G401.6 (cell line): ENCODE measurements around the gene FUOM.

Experiments
- FAIRE-seq: peaks from 2 replicates; lab custom pipeline; 2012; peaks lifted over from hg19 to GRCh38; lab: Jason Lieb, UNC

FUOM gene

GRCh38 chr10:133366751-133367150 lies 8.9 kb upstream of the FUOM start:
- FAIRE-seq, result no peak

DNA sequence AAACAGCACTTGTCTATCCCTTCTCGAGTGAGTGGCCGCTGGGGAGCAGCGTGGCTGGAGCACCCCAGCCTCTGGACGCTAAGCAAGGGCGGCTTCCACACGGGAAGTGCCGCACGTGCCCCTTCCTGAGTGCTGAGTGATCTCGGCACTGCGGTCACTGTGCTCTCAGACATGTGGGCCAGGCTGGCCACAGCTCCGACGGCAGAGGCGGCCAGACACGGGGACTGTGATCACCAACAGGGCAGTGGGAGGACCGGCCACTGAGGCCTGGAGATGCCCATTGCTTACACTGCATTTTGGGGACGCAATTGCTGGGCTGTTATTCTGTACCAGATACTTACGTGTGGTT lies 8.3 kb upstream of the FUOM start:
- FAIRE-seq, result no peak

- no peak for FAIRE-seq
Observed at GRCh38 chr10:133365461-133366129, 7.8 kb upstream of the FUOM start.

DNA sequence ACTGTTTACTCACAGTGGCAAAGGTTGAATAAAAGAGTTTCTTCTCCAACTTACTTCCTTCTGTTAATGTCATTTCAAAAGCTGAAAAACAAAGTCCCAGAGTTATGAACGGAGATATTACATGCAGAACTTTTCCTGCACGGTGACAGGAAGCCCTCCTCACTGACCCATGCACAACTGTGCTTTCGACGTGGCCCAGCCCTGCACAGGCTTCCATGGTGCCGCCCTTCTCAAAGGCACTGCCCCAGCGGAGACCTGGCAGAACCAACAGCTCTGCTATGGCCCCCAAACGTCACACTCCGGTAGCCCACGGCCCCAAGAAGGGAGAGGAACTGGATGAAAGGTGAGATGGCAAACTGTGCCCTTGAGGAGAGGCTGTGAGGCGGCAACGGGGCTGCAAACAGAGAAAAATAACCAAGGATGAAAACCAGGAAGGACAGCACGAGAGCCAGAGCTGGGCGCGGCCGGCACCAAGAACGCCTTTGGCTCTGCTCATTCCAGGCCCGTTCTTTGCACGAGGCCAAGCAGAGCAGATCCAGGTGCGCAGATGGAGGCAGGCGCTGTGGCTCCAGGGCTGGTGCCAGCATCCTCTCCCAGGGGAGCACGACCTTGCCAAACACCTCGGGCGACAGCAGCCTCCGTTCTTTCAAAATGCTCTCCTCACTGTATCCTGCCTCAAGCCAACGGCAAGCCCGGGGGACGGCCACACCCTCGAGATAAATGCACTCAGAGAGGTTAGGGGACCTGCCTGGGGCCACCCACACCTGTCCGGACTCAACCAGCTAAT lies 7.0 kb upstream of the FUOM start:
- FAIRE-seq, result no peak

DNA sequence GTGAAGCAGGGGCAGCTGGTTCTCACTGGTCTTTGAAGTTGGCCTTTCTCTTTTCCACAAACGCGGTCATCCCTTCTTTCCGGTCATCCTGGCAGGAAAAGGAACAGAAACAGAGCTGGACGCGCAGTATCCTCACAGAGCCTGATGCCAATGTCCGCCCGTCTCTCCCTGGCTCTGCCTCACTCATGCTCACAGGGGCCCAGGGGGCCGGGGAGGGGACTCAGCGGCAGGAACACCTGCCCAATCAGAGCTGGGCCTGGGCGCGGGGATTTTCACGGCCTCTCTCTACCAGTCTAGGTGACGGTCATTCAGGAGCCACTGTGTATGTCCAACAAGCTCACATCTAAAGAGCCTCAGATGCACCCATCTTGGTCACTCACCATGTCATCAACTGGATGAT lies 5.0 kb upstream of the FUOM start:
- FAIRE-seq, result no peak

DNA sequence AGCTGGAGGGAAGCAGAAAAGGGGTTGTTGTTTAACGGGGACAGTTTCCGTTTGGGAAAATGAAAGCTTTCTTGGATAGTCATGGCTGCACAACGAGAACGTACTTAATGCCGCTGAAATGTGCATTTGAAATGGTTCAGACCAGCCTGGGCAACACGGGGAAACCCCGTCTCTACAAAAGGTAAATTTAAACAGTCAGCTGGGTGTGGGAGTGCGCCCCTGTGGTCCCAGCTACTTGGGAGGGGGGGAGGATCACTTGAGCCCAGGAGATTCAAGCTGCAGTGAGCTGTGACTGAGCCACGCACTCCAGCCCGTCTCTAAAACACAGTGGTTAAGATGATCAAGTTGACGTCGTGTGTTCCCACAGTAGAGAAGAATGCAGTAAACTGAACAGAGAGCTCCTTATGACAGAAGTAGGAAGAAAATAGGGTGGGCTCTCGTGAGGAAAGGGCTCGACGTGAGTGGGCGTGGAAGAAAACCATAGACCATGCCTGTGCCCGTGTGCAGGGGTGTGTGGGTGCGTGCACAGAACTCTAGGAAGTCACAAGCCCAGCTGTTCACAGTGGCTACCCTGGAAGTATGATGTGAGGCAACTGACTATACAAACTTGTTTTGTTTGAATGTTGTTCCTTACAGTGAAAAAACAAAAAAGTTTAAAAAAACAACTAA lies 4.1 kb upstream of the FUOM start:
- no peak for FAIRE-seq

GRCh38 chr10:133361227-133361626 lies 3.4 kb upstream of the FUOM start:
- FAIRE-seq, result no peak

DNA sequence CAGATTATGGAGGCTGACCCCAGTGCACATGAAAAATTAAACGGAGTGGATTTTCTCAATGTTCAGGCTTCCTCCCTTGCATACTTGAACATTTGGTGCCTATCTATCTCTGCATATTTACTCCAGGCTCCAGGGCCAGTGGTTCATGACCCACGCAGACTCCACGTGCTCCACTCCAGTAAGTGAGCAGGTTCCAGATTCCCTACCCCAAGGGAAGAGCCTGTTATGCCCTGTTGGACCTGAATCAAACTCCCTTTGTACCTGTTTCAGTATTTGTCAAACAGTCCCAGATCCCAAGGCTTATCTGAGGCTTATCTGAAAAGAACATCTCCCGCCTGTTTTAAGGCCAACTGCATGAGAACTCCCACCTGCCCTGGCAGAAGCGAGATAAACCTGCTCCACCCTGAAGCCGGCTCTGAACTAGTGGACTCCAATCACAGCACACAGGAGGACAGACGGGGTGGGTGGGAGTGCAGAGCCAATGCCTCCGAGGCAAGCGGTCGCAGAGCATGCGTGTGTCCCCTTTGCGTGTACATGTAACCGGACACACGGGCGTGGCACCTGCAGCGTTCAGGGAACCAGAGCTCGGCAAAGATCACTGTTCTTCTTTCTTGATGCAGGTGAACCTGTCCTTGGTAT lies 2.3 kb upstream of the FUOM start:
- FAIRE-seq, result no peak

GRCh38 chr10:133359554-133359971 lies 1.7 kb upstream of the FUOM start:
- no peak for FAIRE-seq

- no peak for FAIRE-seq
Observed at GRCh38 chr10:133358925-133359310, 1.1 kb upstream of the FUOM start.

DNA sequence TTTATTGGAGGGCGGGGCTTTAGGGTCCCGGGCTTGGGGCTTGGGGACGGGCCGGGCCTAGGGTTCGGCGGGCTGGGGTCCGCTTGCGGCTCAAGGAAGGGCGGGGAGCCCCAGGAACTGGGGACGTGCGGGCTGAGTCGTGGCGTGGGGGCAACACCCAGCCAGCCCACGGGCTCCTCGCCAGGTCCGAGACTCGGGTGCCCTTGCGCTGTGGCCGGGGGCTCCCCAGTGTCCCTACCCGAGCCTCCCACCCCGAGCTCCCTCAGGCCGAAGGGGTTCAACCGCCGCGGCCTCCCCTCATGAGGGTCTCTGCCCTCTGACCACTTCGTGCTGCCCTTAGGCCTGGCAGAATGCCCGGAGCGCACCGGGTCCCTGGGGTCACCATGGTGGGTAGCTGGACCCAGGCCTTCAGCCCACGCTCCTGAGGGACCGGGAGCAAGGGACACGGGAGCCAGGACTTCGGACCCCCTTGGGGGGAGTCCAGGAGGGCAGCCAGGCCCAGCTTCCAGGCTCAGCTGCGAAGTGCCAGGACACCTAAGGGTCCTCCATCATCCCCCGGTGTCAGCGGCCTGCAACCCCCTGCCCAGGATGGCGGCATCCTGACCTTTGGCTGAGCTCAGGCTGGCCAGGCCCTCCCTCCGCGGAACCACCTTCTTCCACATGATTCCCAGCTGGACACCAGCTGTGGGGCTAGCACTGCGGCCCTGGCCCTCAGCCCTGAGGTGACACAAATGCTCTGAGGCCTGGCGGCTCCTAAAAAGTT lies 524 bp upstream of the FUOM start:
- FAIRE-seq, result no peak

- FAIRE-seq, result no peak
Observed at GRCh38 chr10:133356549-133357284, 1.1 kb downstream of the FUOM start.

DNA sequence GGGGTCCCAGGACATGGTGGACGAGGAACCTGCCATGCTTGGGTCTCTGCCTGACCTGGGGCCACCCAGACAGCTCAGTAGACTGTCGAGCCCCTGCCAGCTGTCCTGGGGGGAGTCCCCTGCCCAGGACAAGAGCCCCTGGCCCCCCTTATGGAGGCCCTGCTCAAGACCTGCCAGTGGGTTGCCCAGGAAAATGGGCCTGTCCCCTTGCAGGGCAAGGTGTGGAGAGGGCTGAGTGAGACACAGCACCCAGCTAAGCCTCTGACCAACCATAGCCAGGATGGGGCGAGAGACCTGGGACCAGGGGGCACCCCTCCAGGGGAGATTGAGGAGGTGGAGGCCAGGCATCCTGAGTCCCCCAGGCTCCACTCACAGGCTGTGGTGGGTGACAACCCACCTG lies 1.8 kb downstream of the FUOM start:
- no peak for FAIRE-seq

GRCh38 chr10:133355266-133355665 lies 2.6 kb downstream of the FUOM start:
- no peak for FAIRE-seq

DNA sequence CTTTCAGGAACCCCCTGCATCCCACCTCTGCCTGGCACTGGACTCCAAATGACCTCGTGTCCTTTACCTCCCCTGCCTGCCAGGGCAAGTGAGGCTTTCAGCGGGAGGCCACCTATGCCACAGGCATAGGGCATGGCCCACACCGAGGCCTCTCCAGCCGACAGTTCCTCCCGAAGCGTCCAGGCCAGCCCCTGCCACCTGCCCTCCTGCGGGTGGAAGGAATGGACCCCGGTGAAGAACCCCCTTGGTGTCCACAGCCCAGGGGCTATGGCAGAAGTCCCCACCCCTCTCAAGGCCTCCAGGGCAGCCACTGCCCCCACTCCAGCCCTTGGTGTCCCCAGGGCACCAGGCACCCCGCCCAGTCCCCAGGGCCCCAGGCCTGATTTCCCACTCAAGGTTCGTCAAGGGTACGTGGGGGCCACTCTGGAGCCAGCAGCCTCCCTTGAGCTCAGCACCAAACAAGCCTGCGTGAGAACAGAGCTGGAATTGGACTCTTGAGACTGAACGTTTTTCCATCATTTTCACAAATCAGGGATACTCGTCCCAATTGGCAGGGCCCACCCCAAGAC lies 3.1 kb downstream of the FUOM start:
- no peak for FAIRE-seq

GRCh38 chr10:133353988-133354605 lies 3.7 kb downstream of the FUOM start:
- FAIRE-seq, result no peak

DNA sequence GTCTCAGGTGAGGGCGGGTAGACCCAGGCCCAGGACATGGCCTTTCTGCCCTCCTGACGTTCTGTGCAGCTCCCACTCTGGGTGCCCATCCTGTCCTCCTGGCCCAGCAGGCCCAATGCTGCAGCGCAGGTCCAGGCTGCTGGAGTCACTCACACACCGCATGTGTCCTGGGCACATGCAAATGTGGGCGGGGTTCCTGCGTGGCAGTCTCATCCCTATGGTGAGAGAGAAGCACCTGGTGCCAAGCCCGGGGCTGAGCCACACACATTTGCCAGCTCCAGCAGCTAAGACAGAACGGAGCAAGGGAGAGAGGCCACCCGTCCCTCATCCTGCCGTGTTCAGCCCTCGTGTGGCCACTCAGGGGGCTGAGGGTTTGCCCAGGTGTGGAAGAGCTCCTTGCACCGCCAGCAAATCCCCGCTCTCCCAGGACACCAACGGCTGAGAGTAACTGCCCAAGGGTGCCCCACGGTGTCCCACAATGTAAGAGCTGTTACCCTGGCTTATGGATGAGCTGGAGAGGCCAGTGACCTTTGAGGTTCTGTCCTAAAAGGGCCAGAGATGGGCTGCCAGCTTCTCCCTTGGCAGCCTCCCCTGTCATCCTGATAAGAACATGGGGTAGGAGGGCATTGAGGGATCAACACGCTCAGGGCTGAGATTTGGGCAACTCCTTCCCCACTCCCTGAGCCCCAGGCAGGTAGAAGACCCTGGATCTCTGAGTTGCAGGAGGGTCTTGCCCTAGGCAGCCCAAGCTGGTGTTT lies 4.4 kb downstream of the FUOM start:
- FAIRE-seq, result no peak

- no peak for FAIRE-seq
Observed at GRCh38 chr10:133351408-133352318, 6.2 kb downstream of the FUOM start.

DNA sequence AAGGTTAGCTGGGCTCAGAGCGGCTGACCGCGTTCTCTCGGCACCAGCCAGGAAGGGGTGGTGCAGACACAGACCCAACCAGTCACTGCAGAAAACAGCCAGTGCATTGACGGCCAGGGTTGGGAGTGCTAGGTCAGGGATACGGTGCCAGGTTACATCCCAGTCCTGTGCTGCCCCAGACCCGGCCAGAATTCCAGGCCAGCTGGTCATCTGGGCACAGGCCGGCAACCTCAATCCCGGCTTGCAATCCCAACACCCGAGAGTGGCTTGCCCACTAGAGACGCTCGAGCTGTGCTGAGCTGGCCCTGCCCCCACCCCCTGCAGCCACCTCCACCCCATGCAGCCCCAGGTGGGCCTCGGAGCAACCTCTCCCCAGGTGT lies 6.9 kb downstream of the FUOM start:
- FAIRE-seq, result no peak
